ENCODE data around the gene SLC6A18. TPM values are rescaled to one million over a fixed set of nuclear protein-coding genes. Genes with fewer than 3 reads are reported as not detected.

Gene SLC6A18
- total and polyA plus RNA-seq, 9 donors = not detected

GRCh38 chr5:1254196-1254595, 29.0 kb downstream of the SLC6A18 start:
- no peak overlapping the region for H3K27ac ChIP-seq (ENCODE audit: low read length)
- no peaks in the 10 kb centered on the region for H3K4me1 ChIP-seq (ENCODE audit: control insufficient read depth, insufficient read depth, low read length)
- WGBS (ENCODE audit: insufficient coverage) = 79% methylated on average over 19 of the region's 19 CpGs
- H3K27me3 ChIP-seq (ENCODE audit: control insufficient read depth, insufficient read depth, low read length) = peaks cover 20% of the 10 kb centered on the region
- DNase-seq = no peak
- H3K36me3 ChIP-seq (ENCODE audit: control insufficient read depth, insufficient read depth, low read length) = no peaks in the 10 kb centered on the region
- no peak overlapping the region for H3K4me3 ChIP-seq (ENCODE audit: low read length)
- no peaks in the 10 kb centered on the region for H3K9me3 ChIP-seq (replicated peaks; ENCODE audit: control insufficient read depth, low read depth, low read length)

- no peak for DNase-seq
- 52% methylated on average over 13 of the region's 16 CpGs for WGBS (ENCODE audit: insufficient coverage)
- Histone ChIP-seq H3K9me3 (replicated peaks; ENCODE audit: control insufficient read depth, low read depth, low read length) (no peaks in the 10 kb centered on the region), H3K27ac (ENCODE audit: low read length) (no peak overlapping the region), H3K4me3 (ENCODE audit: low read length) (no peak overlapping the region), H3K27me3 (ENCODE audit: control insufficient read depth, insufficient read depth, low read length) (peaks cover 10% of the 10 kb centered on the region), H3K36me3 (ENCODE audit: control insufficient read depth, insufficient read depth, low read length) (no peaks in the 10 kb centered on the region), H3K4me1 (ENCODE audit: control insufficient read depth, insufficient read depth, low read length) (no peaks in the 10 kb centered on the region)
Measured at GRCh38 chr5:1255081-1255561, 29.9 kb downstream of the SLC6A18 start.

DNA sequence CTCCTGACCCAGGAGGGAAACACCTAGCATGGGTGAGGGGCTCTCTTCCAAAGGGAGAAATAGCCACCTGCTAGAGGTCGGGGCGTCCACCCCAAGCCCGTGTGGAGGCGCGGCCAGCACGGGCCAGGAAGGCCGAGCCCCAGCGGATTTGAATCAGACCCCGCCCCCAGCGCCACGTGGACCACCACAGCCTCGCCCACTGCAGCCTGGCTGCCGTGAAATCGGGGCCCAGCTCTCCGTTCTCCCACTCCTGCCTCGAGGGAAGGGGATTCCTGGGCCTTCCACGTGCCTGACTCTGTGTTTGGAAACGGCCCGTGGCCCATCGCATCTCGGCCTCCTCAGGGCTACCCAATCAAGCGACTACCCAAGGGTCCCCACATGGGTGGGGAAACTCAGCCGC, 31.6 kb downstream of the SLC6A18 start:
- H3K9me3 ChIP-seq (replicated peaks; ENCODE audit: control insufficient read depth, low read depth, low read length) = peaks cover 10% of the 10 kb centered on the region
- 83% methylated on average over 22 of the region's 23 CpGs for WGBS (ENCODE audit: insufficient coverage)
- no peaks in the 10 kb centered on the region for H3K36me3 ChIP-seq (ENCODE audit: control insufficient read depth, insufficient read depth, low read length)
- H3K4me3 ChIP-seq (ENCODE audit: low read length) = no peak overlapping the region
- H3K27ac ChIP-seq (ENCODE audit: low read length) = no peak overlapping the region
- DNase-seq = no peak
- H3K27me3 ChIP-seq (ENCODE audit: control insufficient read depth, insufficient read depth, low read length) = peaks cover 2% of the 10 kb centered on the region
- no peaks in the 10 kb centered on the region for H3K4me1 ChIP-seq (ENCODE audit: control insufficient read depth, insufficient read depth, low read length)

GRCh38 chr5:1257363-1257762, 32.2 kb downstream of the SLC6A18 start:
- WGBS (ENCODE audit: insufficient coverage) = 65% methylated on average over 16 of the region's 17 CpGs
- peaks cover 3% of the 10 kb centered on the region for H3K27me3 ChIP-seq (ENCODE audit: control insufficient read depth, insufficient read depth, low read length)
- no peak for DNase-seq

DNA sequence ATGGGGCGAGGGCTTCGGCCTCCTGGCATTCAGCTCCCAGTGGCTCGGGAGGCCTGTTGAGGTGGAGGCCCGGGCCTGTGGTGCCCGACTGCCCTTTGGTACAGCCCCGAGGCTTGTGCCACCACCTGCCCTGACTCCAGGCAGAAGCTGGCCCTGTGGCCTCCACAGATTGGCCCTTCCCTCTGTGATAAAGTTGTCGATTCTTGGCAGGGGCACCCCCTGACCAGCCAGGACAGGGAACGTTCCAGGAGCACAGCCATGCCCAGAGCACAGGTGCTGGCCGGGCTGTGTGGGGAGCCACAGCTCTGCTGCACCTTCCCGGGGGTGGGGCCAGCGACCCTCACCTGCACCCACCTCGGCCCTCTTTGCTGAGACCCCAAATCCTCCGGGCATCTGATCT, 32.7 kb downstream of the SLC6A18 start:
- no peak overlapping the region for H3K4me3 ChIP-seq (ENCODE audit: low read length)
- peaks cover 3% of the 10 kb centered on the region for H3K27me3 ChIP-seq (ENCODE audit: control insufficient read depth, insufficient read depth, low read length)
- no peaks in the 10 kb centered on the region for H3K4me1 ChIP-seq (ENCODE audit: control insufficient read depth, insufficient read depth, low read length)
- H3K27ac ChIP-seq (ENCODE audit: low read length) = no peak overlapping the region
- no peak for DNase-seq
- 80% methylated on average over 13 of the region's 13 CpGs for WGBS (ENCODE audit: insufficient coverage)
- H3K9me3 ChIP-seq (replicated peaks; ENCODE audit: control insufficient read depth, low read depth, low read length) = peaks cover 20% of the 10 kb centered on the region
- no peaks in the 10 kb centered on the region for H3K36me3 ChIP-seq (ENCODE audit: control insufficient read depth, insufficient read depth, low read length)

More at GRCh38 chr5:1257363-1257762, 32.2 kb downstream of the SLC6A18 start:
- H3K36me3 ChIP-seq (ENCODE audit: control insufficient read depth, insufficient read depth, low read length) = no peaks in the 10 kb centered on the region
- peaks cover 16% of the 10 kb centered on the region for H3K9me3 ChIP-seq (replicated peaks; ENCODE audit: control insufficient read depth, low read depth, low read length)
- no peaks in the 10 kb centered on the region for H3K4me1 ChIP-seq (ENCODE audit: control insufficient read depth, insufficient read depth, low read length)
- H3K4me3 ChIP-seq (ENCODE audit: low read length) = no peak overlapping the region
- H3K27ac ChIP-seq (ENCODE audit: low read length) = no peak overlapping the region

- WGBS (ENCODE audit: insufficient coverage) = 94% methylated on average over 22 of the region's 23 CpGs
- no peak for DNase-seq
- H3K9me3 ChIP-seq (replicated peaks; ENCODE audit: control insufficient read depth, low read depth, low read length) = peaks cover 23% of the 10 kb centered on the region
- H3K27me3 ChIP-seq (ENCODE audit: control insufficient read depth, insufficient read depth, low read length) = peaks cover 3% of the 10 kb centered on the region
- H3K27ac ChIP-seq (ENCODE audit: low read length) = no peak overlapping the region
- no peak overlapping the region for H3K4me3 ChIP-seq (ENCODE audit: low read length)
- H3K36me3 ChIP-seq (ENCODE audit: control insufficient read depth, insufficient read depth, low read length) = no peaks in the 10 kb centered on the region
- no peaks in the 10 kb centered on the region for H3K4me1 ChIP-seq (ENCODE audit: control insufficient read depth, insufficient read depth, low read length)
Measured at GRCh38 chr5:1259806-1260480, 34.8 kb downstream of the SLC6A18 start.

- H3K27me3 ChIP-seq (ENCODE audit: control insufficient read depth, insufficient read depth, low read length) = peaks cover 3% of the 10 kb centered on the region
- peaks cover 23% of the 10 kb centered on the region for H3K9me3 ChIP-seq (replicated peaks; ENCODE audit: control insufficient read depth, low read depth, low read length)
- WGBS (ENCODE audit: insufficient coverage) = 91% methylated on average over 4 of the region's 10 CpGs
- H3K36me3 ChIP-seq (ENCODE audit: control insufficient read depth, insufficient read depth, low read length) = no peaks in the 10 kb centered on the region
- H3K4me1 ChIP-seq (ENCODE audit: control insufficient read depth, insufficient read depth, low read length) = no peaks in the 10 kb centered on the region
- DNase-seq = no peak
- H3K27ac ChIP-seq (ENCODE audit: low read length) = no peak overlapping the region
- no peak overlapping the region for H3K4me3 ChIP-seq (ENCODE audit: low read length)
Measured at GRCh38 chr5:1261643-1262042, 36.5 kb downstream of the SLC6A18 start.

GRCh38 chr5:1262381-1262780, 37.2 kb downstream of the SLC6A18 start:
- Histone ChIP-seq H3K27ac (ENCODE audit: low read length) (no peak overlapping the region), H3K27me3 (ENCODE audit: control insufficient read depth, insufficient read depth, low read length) (peaks cover 3% of the 10 kb centered on the region), H3K9me3 (replicated peaks; ENCODE audit: control insufficient read depth, low read depth, low read length) (peaks cover 23% of the 10 kb centered on the region), H3K36me3 (ENCODE audit: control insufficient read depth, insufficient read depth, low read length) (no peaks in the 10 kb centered on the region), H3K4me1 (ENCODE audit: control insufficient read depth, insufficient read depth, low read length) (no peaks in the 10 kb centered on the region), H3K4me3 (ENCODE audit: low read length) (no peak overlapping the region)
- no peak for DNase-seq
- WGBS (ENCODE audit: insufficient coverage) = 100% methylated on average over 1 of the region's 1 CpG

GRCh38 chr5:1264211-1264610, 39.0 kb downstream of the SLC6A18 start:
- Histone ChIP-seq H3K27ac (ENCODE audit: low read length) (no peak overlapping the region), H3K36me3 (ENCODE audit: control insufficient read depth, insufficient read depth, low read length) (no peaks in the 10 kb centered on the region), H3K4me1 (ENCODE audit: control insufficient read depth, insufficient read depth, low read length) (no peaks in the 10 kb centered on the region), H3K4me3 (ENCODE audit: low read length) (no peak overlapping the region), H3K27me3 (ENCODE audit: control insufficient read depth, insufficient read depth, low read length) (peaks cover 3% of the 10 kb centered on the region), H3K9me3 (replicated peaks; ENCODE audit: control insufficient read depth, low read depth, low read length) (peaks cover 23% of the 10 kb centered on the region)
- WGBS (ENCODE audit: insufficient coverage) = 95% methylated on average over 17 of the region's 18 CpGs
- DNase-seq = no peak

DNA sequence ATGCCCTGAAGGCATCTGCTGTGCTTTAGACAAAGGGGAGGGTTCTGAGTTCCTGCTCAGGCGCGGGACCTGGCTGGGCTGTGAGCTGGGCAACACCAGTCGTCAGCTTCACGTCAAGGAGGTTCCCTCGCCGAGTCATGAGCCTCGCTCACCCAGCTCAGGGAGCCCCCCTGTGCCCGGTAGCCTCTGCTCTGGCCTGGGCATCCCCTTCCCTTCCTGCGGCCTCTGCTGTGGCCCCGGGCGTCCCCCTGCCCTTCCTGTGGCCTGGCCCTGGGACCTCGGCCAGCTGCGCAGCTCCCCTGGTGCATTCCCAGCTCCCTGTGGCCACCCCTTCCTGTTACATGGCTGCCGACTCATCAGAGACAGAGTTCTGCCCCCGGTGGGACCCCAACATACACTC, 39.8 kb downstream of the SLC6A18 start:
- WGBS (ENCODE audit: insufficient coverage) = 83% methylated on average over 15 of the region's 15 CpGs
- DNase-seq = no peak
- Histone ChIP-seq H3K4me3 (ENCODE audit: low read length) (no peak overlapping the region), H3K9me3 (replicated peaks; ENCODE audit: control insufficient read depth, low read depth, low read length) (peaks cover 23% of the 10 kb centered on the region), H3K36me3 (ENCODE audit: control insufficient read depth, insufficient read depth, low read length) (no peaks in the 10 kb centered on the region), H3K27ac (ENCODE audit: low read length) (no peak overlapping the region), H3K27me3 (ENCODE audit: control insufficient read depth, insufficient read depth, low read length) (peaks cover 3% of the 10 kb centered on the region), H3K4me1 (ENCODE audit: control insufficient read depth, insufficient read depth, low read length) (no peaks in the 10 kb centered on the region)

Data from muscle of leg (tissue), 11 donors.